ENCODE data around the gene ANKRD36C.
"Not testable (repeated sequence)": the region's sequence is repeated elsewhere in the genome, so short reads cannot be mapped to it uniquely, and the experiment has no call there.

The ANKRD36C gene

DNA sequence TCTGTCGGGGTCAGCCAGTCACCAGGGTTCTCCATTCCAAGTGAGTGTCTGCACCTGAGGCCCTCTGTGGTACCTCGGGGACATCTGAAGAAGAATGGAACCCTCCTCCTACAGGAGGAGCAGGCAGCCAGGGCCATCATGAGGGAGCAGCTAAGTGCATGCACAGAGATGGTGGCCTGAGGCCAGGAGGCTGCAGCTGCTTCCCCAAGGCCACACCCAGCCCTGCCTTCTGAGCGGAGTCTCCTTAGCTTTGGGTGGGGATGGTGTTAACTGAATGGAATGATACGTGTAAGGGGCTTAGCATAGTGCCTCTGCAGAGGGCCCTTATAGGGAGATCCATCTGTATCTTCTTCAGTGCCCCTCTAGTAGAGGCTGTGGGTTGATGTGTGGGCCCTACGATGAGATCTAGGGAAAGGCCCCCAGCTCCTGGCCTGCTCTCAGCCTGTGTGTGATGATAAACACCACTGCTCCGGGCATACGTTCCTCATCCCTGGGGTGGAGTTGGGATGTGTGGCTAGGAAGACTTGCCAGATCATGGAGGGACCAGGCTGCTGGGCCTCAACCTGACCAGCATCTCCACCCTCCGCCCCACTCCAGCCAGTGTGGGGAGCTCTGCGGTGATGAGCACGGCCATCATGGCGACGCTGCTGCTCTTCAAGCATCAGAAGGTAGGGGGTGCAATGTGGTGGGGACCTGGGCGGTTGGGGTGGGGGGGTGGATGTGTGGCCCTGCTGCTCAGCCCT lies 192.3 kb downstream of the ANKRD36C start:
- DNase-seq (ENCODE audit: low spot score), result not testable (repeated sequence)

- not testable (repeated sequence) for DNase-seq (ENCODE audit: low spot score)
Measured at GRCh38 chr2:95796249-95797099, 195.2 kb downstream of the ANKRD36C start.

- not testable (repeated sequence) for DNase-seq (ENCODE audit: low spot score)
Measured at GRCh38 chr2:95793970-95794369, 197.7 kb downstream of the ANKRD36C start.

GRCh38 chr2:95790180-95790579 lies 201.4 kb downstream of the ANKRD36C start:
- DNase-seq (ENCODE audit: low spot score), result not testable (repeated sequence)

GRCh38 chr2:95789385-95789784 lies 202.2 kb downstream of the ANKRD36C start:
- not testable (repeated sequence) for DNase-seq (ENCODE audit: low spot score)

- DNase-seq (ENCODE audit: low spot score), result not testable (repeated sequence)
Measured at GRCh38 chr2:95788642-95789041, 203.0 kb downstream of the ANKRD36C start.

Data from ecto neural progenitor cell (in vitro differentiated cells).